HL-60 (cell line): ENCODE data around the gene SORBS2.

Experiments
- DNase-seq, 2 experiments: peaks; one replicate each; pipeline ENCODE4 v3.0.0-alpha.2; 2010 to 2020; ENCODE audit warnings: low read depth in 1 of 2, low spot score in 1 of 2
- H3K27ac ChIP-seq: fragments of 250-450 bp; sonication (Bioruptor Pico); replicated peaks from 2 replicates; pipeline ENCODE4 v1.5.1; 2020; ENCODE audit warnings: mild to moderate bottlenecking, moderate library complexity
- H3K27me3 ChIP-seq: fragments of 250-450 bp; sonication (Bioruptor Pico); 2 replicates; pipeline ENCODE4 v1.5.1; 2021; ENCODE audit warnings: mild to moderate bottlenecking, moderate library complexity; ENCODE audit not compliant: insufficient read depth, poor library complexity, severe bottlenecking
- H3K4me3 ChIP-seq: replicated peaks from 2 replicates; pipeline ENCODE4 v1.5.1; 2011; ENCODE audit warnings: mild to moderate bottlenecking, control low read depth, low read length; ENCODE audit not compliant: insufficient read depth
- GABPA ChIP-seq: IDR thresholded peaks from 2 replicates; pipeline ENCODE4 v1.6.1; 2012; ENCODE audit warnings: low read depth
- POLR2AphosphoS5 ChIP-seq: IDR thresholded peaks from 2 replicates; pipeline ENCODE4 v1.6.1; 2012; ENCODE audit warnings: low read depth
- SPI1 ChIP-seq: IDR thresholded peaks from 2 replicates; pipeline ENCODE4 v1.6.1; 2012; ENCODE audit warnings: low read depth, mild to moderate bottlenecking, borderline replicate concordance
- TF ChIP-seq, protein P1 (sequence below): IDR thresholded peaks from 2 replicates; pipeline ENCODE4 v1.6.1; 2012; ENCODE audit warnings: low read depth; ENCODE audit not compliant: insufficient replicate concordance
- TF ChIP-seq, protein P2 (sequence below): IDR thresholded peaks from one replicate; pipeline ENCODE4 v1.5.1; 2011; ENCODE audit warnings: low read length, control low read depth, inconsistent platforms; ENCODE audit not compliant: insufficient read depth

SORBS2 gene

GRCh38 chr4:185541251-185541727 lies 270.7 kb downstream of the SORBS2 start:
- TF ChIP-seq, protein P1, sequence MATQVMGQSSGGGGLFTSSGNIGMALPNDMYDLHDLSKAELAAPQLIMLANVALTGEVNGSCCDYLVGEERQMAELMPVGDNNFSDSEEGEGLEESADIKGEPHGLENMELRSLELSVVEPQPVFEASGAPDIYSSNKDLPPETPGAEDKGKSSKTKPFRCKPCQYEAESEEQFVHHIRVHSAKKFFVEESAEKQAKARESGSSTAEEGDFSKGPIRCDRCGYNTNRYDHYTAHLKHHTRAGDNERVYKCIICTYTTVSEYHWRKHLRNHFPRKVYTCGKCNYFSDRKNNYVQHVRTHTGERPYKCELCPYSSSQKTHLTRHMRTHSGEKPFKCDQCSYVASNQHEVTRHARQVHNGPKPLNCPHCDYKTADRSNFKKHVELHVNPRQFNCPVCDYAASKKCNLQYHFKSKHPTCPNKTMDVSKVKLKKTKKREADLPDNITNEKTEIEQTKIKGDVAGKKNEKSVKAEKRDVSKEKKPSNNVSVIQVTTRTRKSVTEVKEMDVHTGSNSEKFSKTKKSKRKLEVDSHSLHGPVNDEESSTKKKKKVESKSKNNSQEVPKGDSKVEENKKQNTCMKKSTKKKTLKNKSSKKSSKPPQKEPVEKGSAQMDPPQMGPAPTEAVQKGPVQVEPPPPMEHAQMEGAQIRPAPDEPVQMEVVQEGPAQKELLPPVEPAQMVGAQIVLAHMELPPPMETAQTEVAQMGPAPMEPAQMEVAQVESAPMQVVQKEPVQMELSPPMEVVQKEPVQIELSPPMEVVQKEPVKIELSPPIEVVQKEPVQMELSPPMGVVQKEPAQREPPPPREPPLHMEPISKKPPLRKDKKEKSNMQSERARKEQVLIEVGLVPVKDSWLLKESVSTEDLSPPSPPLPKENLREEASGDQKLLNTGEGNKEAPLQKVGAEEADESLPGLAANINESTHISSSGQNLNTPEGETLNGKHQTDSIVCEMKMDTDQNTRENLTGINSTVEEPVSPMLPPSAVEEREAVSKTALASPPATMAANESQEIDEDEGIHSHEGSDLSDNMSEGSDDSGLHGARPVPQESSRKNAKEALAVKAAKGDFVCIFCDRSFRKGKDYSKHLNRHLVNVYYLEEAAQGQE: no peak
- no peak for TF ChIP-seq POLR2AphosphoS5
- no peak for TF ChIP-seq GABPA
- TF ChIP-seq, protein P2, sequence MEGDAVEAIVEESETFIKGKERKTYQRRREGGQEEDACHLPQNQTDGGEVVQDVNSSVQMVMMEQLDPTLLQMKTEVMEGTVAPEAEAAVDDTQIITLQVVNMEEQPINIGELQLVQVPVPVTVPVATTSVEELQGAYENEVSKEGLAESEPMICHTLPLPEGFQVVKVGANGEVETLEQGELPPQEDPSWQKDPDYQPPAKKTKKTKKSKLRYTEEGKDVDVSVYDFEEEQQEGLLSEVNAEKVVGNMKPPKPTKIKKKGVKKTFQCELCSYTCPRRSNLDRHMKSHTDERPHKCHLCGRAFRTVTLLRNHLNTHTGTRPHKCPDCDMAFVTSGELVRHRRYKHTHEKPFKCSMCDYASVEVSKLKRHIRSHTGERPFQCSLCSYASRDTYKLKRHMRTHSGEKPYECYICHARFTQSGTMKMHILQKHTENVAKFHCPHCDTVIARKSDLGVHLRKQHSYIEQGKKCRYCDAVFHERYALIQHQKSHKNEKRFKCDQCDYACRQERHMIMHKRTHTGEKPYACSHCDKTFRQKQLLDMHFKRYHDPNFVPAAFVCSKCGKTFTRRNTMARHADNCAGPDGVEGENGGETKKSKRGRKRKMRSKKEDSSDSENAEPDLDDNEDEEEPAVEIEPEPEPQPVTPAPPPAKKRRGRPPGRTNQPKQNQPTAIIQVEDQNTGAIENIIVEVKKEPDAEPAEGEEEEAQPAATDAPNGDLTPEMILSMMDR: no peak
- TF ChIP-seq SPI1: no peak
- Histone ChIP-seq H3K27me3 (peaks cover 8% of the 10 kb centered on the region), H3K4me3 (no peak overlapping the region), H3K27ac (no peak overlapping the region)
- DNase-seq: no peak

GRCh38 chr4:185540487-185541120 lies 271.4 kb downstream of the SORBS2 start:
- H3K4me3 ChIP-seq: no peak overlapping the region
- H3K27ac ChIP-seq: no peak overlapping the region
- DNase-seq: no peak
- peaks cover 14% of the 10 kb centered on the region for H3K27me3 ChIP-seq
- TF ChIP-seq POLR2AphosphoS5 (no peak), SPI1 (no peak), GABPA (no peak)
- TF ChIP-seq, protein P2: no peak
- TF ChIP-seq, protein P1: no peak

DNA sequence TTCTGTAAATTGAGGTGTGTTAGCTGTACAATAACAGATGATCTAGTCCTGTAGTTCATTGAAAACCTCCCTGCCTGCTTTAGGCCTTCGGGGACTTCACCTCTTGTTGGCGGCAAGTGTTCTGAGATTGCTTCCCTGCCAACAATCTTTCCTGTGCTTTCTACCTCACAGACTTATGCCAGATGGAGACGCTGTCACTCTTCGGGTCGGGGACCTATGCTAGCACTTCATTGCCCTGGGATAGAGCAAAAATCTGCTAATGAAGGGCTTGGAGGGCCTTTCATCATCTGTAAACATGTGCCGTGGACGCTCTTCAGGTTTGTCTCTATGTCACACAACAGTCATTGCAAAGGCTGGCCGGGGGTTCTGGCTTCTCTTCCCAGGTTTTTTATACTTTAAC lies 272.0 kb downstream of the SORBS2 start:
- Histone ChIP-seq H3K27ac (no peak overlapping the region), H3K27me3 (peaks cover 17% of the 10 kb centered on the region), H3K4me3 (no peak overlapping the region)
- TF ChIP-seq GABPA (no peak), SPI1 (no peak), POLR2AphosphoS5 (no peak)
- TF ChIP-seq, protein P1: no peak
- TF ChIP-seq, protein P2: no peak
- no peak for DNase-seq
